ENCODE results near the gene DOP1A.

The DOP1A gene

DNA sequence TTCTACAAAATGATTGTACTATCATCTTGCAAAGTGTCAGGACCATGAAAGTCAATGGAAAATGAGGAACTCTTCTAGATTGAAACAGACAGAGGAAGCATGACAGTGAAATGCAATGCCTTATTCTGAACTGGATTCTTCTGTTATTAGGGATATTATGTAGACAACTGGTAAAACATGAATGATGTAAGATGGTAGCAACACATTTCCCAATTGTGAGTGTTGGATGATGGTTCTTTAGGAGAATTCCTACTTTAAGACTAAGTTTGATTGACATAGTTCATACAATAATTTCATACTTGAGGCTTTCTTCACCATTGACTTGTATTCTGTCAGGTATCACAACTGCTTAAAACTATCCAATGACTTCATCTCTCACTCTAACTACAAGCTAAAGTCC lies 6.3 kb upstream of the DOP1A start:
- TF ChIP-seq CTCF (IDR thresholded peaks at IDR 0.05; ENCODE audit: low read depth, low read length, missing control alignments) = no peak
- in situ Hi-C loops (cut with HindIII; ENCODE audit: low sequenced_read_pairs) = no loop called here
- no peak for DNase-seq (ENCODE audit: low read depth)
- no peak overlapping the region for H3K4me3 ChIP-seq (ENCODE audit: low read depth, low read length)

GRCh38 chr6:83062225-83062624 lies 5.2 kb upstream of the DOP1A start:
- H3K4me3 ChIP-seq (ENCODE audit: low read depth, low read length) = no peak overlapping the region
- peak; percentile 51 for DNase-seq (ENCODE audit: low read depth)
- in situ Hi-C loops (cut with HindIII; ENCODE audit: low sequenced_read_pairs) = no loop called here
- TF ChIP-seq CTCF (IDR thresholded peaks at IDR 0.05; ENCODE audit: low read depth, low read length, missing control alignments) = no peak

DNA sequence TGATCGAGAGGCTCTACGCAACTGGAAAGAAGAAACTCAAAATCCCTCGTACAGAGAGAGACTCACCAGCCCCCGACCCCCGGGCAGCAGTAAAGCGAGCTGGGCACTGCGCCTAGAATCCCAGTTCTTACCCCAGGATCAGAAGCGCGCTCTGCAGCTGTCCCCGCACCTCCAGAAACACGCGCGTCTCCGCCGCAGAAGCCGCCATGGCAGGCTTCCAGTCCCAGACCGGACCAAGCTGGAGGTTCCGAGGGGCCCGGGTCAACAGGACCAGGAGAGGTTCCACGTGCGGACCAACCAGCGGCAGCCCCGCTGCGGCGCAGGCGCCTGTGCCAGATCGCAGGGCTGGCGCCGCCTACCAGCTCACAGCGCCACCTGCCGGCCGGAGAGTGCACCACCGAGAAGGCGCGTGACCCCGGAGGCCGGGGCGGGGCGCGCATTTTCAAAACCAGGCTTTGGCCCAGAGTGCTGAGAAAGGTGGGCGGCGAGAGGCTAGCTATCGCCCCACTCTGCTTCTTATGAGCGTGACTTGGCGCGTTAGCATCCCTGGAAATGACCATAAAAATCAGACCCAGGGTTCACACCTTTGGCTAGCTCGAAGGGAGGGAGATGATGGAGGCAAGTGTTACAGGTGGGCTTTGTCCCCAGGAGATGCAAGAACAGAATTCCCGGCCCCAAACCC lies 1.8 kb upstream of the DOP1A start, which contains the start of gene UBE3D:
TSS of gene UBE3D (minus strand) at position 331 of the 682 bp plus-strand sequence. CDS start at position 208, 123 bp downstream.
- no peak for DNase-seq (ENCODE audit: low read depth)
- in situ Hi-C loops (cut with HindIII; ENCODE audit: low sequenced_read_pairs) = no loop called here
- peak; percentile 90 for TF ChIP-seq CTCF (IDR thresholded peaks at IDR 0.05; ENCODE audit: low read depth, low read length, missing control alignments)
- H3K4me3 ChIP-seq (ENCODE audit: low read depth, low read length) = peak within 1 kb of the TSS; percentile 82

GRCh38 chr6:83068616-83069015 lies 1.1 kb downstream of the DOP1A start:
- in situ Hi-C loops (cut with HindIII; ENCODE audit: low sequenced_read_pairs) = no loop called here

GRCh38 chr6:83069633-83070032 lies 2.2 kb downstream of the DOP1A start:
- in situ Hi-C loops (cut with HindIII; ENCODE audit: low sequenced_read_pairs) = no loop called here
- DNase-seq (ENCODE audit: low read depth) = no peak
- TF ChIP-seq CTCF (IDR thresholded peaks at IDR 0.05; ENCODE audit: low read depth, low read length, missing control alignments) = no peak
- no peak overlapping the region for H3K4me3 ChIP-seq (ENCODE audit: low read depth, low read length)

More at GRCh38 chr6:83068616-83069015, 1.1 kb downstream of the DOP1A start:
- H3K4me3 ChIP-seq (ENCODE audit: low read depth, low read length) = peak overlapping the region; percentile 87
- TF ChIP-seq CTCF (IDR thresholded peaks at IDR 0.05; ENCODE audit: low read depth, low read length, missing control alignments) = no peak
- no peak for DNase-seq (ENCODE audit: low read depth)

- no peak for DNase-seq (ENCODE audit: low read depth)
- TF ChIP-seq CTCF (IDR thresholded peaks at IDR 0.05; ENCODE audit: low read depth, low read length, missing control alignments) = no peak
- no peak overlapping the region for H3K4me3 ChIP-seq (ENCODE audit: low read depth, low read length)
- in situ Hi-C loops (cut with HindIII; ENCODE audit: low sequenced_read_pairs) = no loop called here
Measured at GRCh38 chr6:83071023-83071422, 3.6 kb downstream of the DOP1A start.
